Transverse colon (tissue), 4 donors: ENCODE results near the gene SGSH. TPM values are rescaled to one million over a fixed set of nuclear protein-coding genes. Genes with fewer than 3 reads are reported as not detected.

Experiments
- DNase-seq: peaks from one replicate; pipeline ENCODE4 v3.0.0-alpha.2; 2019
- H3K27ac ChIP-seq, 4 donors: fragments of 200-600 bp; sonication (generic); 2 replicates each; pipeline ENCODE4 v1.5.1; 2016 to 2018; ENCODE audit warnings: inconsistent platforms in 4 of 4
- H3K27me3 ChIP-seq: fragments of 200-600 bp; sonication (generic); 2 replicates; pipeline ENCODE4 v1.5.1; 2017; ENCODE audit warnings: inconsistent platforms
- H3K36me3 ChIP-seq, 4 donors: fragments of 200-600 bp; sonication (generic); 2 replicates each; pipeline ENCODE4 v1.5.1; 2017 to 2019; ENCODE audit warnings: inconsistent platforms in 4 of 4
- H3K4me1 ChIP-seq, 4 donors: fragments of 200-600 bp; sonication (generic); 2 replicates each; pipeline ENCODE4 v1.5.1; 2017 to 2020; ENCODE audit warnings: inconsistent platforms in 4 of 4
- H3K4me3 ChIP-seq, 4 donors: fragments of 200-600 bp; sonication (generic); 1 replicate in 1 of 4; 2 replicates in 3 of 4; pipeline versions ENCODE4 v1.5.1 to v1.6.1; 2017 to 2019; ENCODE audit warnings: inconsistent platforms in 4 of 4
- H3K9me3 ChIP-seq, 2 donors: fragments of 200-600 bp; sonication (generic); 2 replicates each; pipeline ENCODE4 v1.5.1; 2017 to 2019; ENCODE audit warnings: inconsistent platforms in 2 of 2
- EP300 ChIP-seq: sonication (generic); formaldehyde crosslinking; IDR thresholded peaks from one replicate; pipeline ENCODE4 v1.6.1; 2017; ENCODE audit warnings: antibody characterized with exemption, low read depth
- POLR2A ChIP-seq: fragments of 450-650 bp; IDR thresholded peaks from one replicate; pipeline ENCODE4 v1.6.1; 2016; ENCODE audit warnings: antibody characterized with exemption, mild to moderate bottlenecking, moderate library complexity
- POLR2AphosphoS5 ChIP-seq, 3 donors: sonication (generic); formaldehyde crosslinking; IDR thresholded peaks; one replicate each; pipeline ENCODE4 v1.6.1; 2016; ENCODE audit warnings: antibody characterized with exemption in 3 of 3
- WGBS, 2 donors: methylation state at CpG; one replicate each; pipeline ENCODE4 v1.1.5; 2018; ENCODE audit warnings: low coverage in 1 of 2; 5-methylcytosine and 5-hydroxymethylcytosine counted together
- in situ Hi-C, 4 donors: fragments of 200-750 bp; cut with MboI; loops; one replicate each; pipeline versions ENCODE4 v1.15.0 to v1.15.1; 2017; ENCODE audit warnings: low sequenced_read_pairs in 3 of 4, low pct_ligation_motif_present in 1 of 4, low pct_unique_long_range_greater_than_20kb in 1 of 4
- intact Hi-C: fragments of 100-400 bp; cut with DNase I; formaldehyde crosslinking; loops from one replicate; pipeline ENCODE4 v1.15.1; 2023; ENCODE audit warnings: low total_unique reads
- total RNA-seq, 4 donors: library from RNA; depleted of rRNA; stranded (reverse); fragments of >200 nt; gene quantifications; one replicate each; pipeline ENCODE4 v1.1.0, GENCODE V29; 2016
- TF ChIP-seq, protein P1 (sequence below), 5 experiments: fragments of 200-600 bp in 3 of 5; fragments of 450-650 bp in 2 of 5; sonication (generic) in 3 of 5; IDR thresholded peaks; 1 replicate in 2 of 5; 2 replicates in 3 of 5; pipeline ENCODE4 v1.5.1; 2016 to 2017; ENCODE audit warnings: antibody characterized with exemption in 5 of 5, inconsistent platforms in 3 of 5, mild to moderate bottlenecking in 2 of 5, moderate library complexity in 1 of 5

Gene SGSH
- total RNA-seq, 4 donors from 2014 or later, result 26.2 to 66.2 (median 39.9) TPM

DNA sequence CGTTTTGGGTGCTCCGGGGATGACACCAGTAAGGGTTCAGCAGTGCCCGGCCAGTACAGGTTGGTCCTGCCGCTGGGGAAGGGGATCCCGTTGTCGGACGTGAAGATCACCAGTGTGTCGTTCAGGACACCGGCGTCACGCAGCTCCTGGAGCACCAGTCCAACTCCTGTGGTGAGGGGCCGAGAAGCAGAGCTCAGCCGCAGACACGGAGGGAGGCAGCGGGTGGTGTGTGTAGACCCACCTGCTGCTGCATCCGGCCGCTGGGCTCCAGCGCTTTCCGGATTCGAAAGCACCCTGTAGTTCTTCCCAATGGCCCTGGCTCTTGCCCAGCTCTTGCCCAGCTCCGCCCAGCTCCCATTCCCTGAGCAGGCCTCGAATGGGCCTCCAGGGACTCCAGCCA is 8.0 kb downstream of the SGSH start:
- in situ Hi-C loops, result no loop called here
- DNase-seq, result no peak
- intact Hi-C loops, result no loop called here
- H3K36me3 ChIP-seq, result peaks cover 0 to 15% (median 0%) of the 10 kb centered on the region in 4 donors
- H3K4me1 ChIP-seq, result no peaks in the 10 kb centered on the region
- no peak overlapping the region for H3K27ac ChIP-seq
- TF ChIP-seq POLR2A (no peak), EP300 (no peak), POLR2AphosphoS5 (IDR thresholded peaks at IDR 0.05) (no peak)
- TF ChIP-seq, protein P1, sequence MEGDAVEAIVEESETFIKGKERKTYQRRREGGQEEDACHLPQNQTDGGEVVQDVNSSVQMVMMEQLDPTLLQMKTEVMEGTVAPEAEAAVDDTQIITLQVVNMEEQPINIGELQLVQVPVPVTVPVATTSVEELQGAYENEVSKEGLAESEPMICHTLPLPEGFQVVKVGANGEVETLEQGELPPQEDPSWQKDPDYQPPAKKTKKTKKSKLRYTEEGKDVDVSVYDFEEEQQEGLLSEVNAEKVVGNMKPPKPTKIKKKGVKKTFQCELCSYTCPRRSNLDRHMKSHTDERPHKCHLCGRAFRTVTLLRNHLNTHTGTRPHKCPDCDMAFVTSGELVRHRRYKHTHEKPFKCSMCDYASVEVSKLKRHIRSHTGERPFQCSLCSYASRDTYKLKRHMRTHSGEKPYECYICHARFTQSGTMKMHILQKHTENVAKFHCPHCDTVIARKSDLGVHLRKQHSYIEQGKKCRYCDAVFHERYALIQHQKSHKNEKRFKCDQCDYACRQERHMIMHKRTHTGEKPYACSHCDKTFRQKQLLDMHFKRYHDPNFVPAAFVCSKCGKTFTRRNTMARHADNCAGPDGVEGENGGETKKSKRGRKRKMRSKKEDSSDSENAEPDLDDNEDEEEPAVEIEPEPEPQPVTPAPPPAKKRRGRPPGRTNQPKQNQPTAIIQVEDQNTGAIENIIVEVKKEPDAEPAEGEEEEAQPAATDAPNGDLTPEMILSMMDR (IDR thresholded peaks at IDR 0.05), result no peak
- no peaks in the 10 kb centered on the region for H3K9me3 ChIP-seq
- 88% methylated on average over 19 of the region's 22 CpGs; no CpG with 5 or more reads in 1 of the 2 donors for WGBS, 2 donors
- H3K27me3 ChIP-seq, result no peaks in the 10 kb centered on the region
- H3K4me3 ChIP-seq, result no peak overlapping the region

DNA sequence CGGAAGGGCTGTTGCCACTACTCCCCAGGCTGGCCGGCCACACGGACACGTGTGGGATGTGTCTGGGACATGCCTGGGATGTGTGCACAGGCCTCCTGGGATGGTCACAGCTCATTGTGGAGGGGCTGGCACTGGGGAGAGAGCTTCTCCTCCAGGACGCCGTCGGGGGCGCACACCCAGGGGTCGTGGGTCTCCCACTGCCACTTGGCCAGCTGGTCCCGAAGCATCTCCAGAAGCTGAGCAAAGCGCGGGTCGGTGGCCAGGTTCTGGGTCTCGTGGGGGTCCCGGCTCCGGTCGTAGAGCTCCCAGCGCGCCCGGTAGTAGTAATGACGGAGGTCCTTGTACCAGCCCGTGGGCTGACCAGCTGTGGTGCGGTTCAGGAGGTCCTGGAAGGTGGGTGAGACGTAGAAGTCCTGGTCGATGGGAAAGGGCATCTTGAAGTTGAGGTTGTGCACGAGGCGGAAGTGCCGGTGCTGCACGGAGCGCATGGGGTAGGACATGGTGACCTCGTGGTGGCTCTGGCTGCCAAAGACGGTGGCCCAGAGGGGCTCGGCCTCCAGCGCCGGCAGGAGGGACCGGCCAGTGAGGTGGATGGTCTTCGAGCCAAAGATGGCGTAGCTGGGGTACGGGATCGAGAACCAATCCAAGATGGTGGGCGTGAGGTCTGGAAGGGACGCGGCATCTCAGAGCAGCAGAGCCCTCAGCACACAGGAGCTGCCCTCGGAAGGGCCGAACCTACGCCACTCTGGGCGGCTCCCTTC is 9.6 kb downstream of the SGSH start:
- in situ Hi-C loops (no loop called here), intact Hi-C loops (no loop called here)
- no peak for TF ChIP-seq POLR2AphosphoS5 (IDR thresholded peaks at IDR 0.05)
- no peak for TF ChIP-seq POLR2A
- TF ChIP-seq EP300, result no peak
- TF ChIP-seq, protein P1 (IDR thresholded peaks at IDR 0.05), result no peak
- Histone ChIP-seq H3K4me3 (no peak overlapping the region), H3K4me1 (no peaks in the 10 kb centered on the region), H3K27ac (no peak overlapping the region), H3K9me3 (no peaks in the 10 kb centered on the region), H3K36me3 (peaks cover 0 to 15% (median 0%) of the 10 kb centered on the region in 4 donors), H3K27me3 (no peaks in the 10 kb centered on the region)
- 96% methylated on average over 44 of the region's 47 CpGs; no CpG with 5 or more reads in 1 of the 2 donors for WGBS, 2 donors
- DNase-seq, result no peak

DNA sequence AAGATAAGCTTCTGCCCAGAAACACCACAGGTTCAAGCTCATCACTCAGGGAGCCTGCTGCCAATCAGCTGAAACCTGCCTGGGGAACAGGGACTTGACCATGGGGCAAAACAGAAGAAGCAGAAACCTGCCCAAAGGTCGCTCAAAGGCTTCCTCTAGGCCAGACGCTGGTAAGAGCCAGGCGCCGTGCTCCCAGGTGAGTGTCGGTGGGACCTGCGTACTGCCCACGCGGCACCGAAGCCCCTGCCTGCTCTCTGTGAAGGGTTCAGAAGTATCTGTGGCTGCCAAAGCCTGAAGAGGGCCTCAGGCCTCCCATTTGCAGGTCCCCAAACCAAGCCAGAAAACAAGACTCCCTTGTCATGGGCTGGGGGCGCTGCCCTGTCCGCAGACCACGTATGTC is 10.4 kb downstream of the SGSH start:
- no peak for DNase-seq

DNA sequence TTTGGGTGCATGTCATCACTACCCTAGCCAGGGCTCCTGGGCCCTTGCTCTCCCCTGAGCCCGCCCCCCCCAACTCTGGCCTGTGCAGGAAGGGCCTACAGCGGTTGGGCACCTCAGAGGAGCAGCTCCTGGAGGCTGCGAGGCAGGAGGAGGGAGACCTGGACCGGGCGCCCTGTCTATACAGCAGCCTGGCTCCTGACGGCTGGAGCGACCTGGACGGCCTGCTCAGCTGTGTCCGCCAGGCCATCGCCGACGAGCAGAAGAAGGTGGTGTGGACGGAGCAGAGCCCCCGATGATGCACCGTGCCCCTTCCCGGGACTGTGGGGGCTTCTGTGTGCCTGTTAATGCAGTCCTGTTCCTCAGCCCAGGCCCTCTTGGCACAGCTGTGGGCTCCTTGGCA is 12.1 kb downstream of the SGSH start:
- H3K4me3 ChIP-seq, result no peak overlapping the region
- intact Hi-C loops (no loop called here), in situ Hi-C loops (no loop called here)
- no peak for DNase-seq
- H3K36me3 ChIP-seq, result peaks cover 0 to 15% (median 0%) of the 10 kb centered on the region in 4 donors
- H3K27me3 ChIP-seq, result no peaks in the 10 kb centered on the region
- TF ChIP-seq POLR2A (no peak), POLR2AphosphoS5 (IDR thresholded peaks at IDR 0.05) (no peak), EP300 (no peak)
- TF ChIP-seq, protein P1 (IDR thresholded peaks at IDR 0.05), result no peak
- H3K9me3 ChIP-seq, result no peaks in the 10 kb centered on the region
- no peaks in the 10 kb centered on the region for H3K4me1 ChIP-seq
- no peak overlapping the region for H3K27ac ChIP-seq
- WGBS, 2 donors, result 98% methylated on average over 14 of the region's 16 CpGs; no CpG with 5 or more reads in 1 of the 2 donors

More for the DNA sequence above, 10.4 kb downstream of the SGSH start:
- Histone ChIP-seq H3K27me3 (no peaks in the 10 kb centered on the region), H3K9me3 (no peaks in the 10 kb centered on the region), H3K4me1 (no peaks in the 10 kb centered on the region), H3K36me3 (peaks cover 0 to 15% (median 0%) of the 10 kb centered on the region in 4 donors), H3K4me3 (no peak overlapping the region), H3K27ac (no peak overlapping the region)
- intact Hi-C loops (no loop called here), in situ Hi-C loops (no loop called here)
- TF ChIP-seq EP300, result no peak
- TF ChIP-seq, protein P1 (IDR thresholded peaks at IDR 0.05), result no peak
- no peak for TF ChIP-seq POLR2A
- TF ChIP-seq POLR2AphosphoS5 (IDR thresholded peaks at IDR 0.05), result no peak
- 85% methylated on average over 12 of the region's 12 CpGs; no CpG with 5 or more reads in 1 of the 2 donors for WGBS, 2 donors
